ENCODE data around the gene MOK. TPM values are rescaled to one million over a fixed set of nuclear protein-coding genes. Genes with fewer than 3 reads are reported as not detected.
A peak's percentile ranks its signal among the peaks of the same experiment; 100 is the strongest.

The MOK gene
- total RNA-seq, 6 experiments from 2014 or later: 2.7 to 4.7 (median 3.8) TPM

- ATAC-seq (no peak), DNase-seq (no peak)
- Histone ChIP-seq H3K27ac (peak overlapping the region in 2 of 3 donors; percentile 76 to 86), H3K4me1 (peaks cover 0 to 37% (median 9%) of the 10 kb centered on the region in 4 donors), H3K4me3 (peak overlapping the region in 2 of 3 donors; percentile 69 to 71), H3K27me3 (no peaks in the 10 kb centered on the region), H3K36me3 (peaks cover 0 to 5% (median 0%) of the 10 kb centered on the region in 4 donors), H3K9me3 (no peaks in the 10 kb centered on the region)
- WGBS (ENCODE audit: insufficient coverage, low coverage, low lambda C conversion rate, missing lambda C conversion rate): 89% methylated on average over 12 of the region's 17 CpGs
- TF ChIP-seq, protein P1, sequence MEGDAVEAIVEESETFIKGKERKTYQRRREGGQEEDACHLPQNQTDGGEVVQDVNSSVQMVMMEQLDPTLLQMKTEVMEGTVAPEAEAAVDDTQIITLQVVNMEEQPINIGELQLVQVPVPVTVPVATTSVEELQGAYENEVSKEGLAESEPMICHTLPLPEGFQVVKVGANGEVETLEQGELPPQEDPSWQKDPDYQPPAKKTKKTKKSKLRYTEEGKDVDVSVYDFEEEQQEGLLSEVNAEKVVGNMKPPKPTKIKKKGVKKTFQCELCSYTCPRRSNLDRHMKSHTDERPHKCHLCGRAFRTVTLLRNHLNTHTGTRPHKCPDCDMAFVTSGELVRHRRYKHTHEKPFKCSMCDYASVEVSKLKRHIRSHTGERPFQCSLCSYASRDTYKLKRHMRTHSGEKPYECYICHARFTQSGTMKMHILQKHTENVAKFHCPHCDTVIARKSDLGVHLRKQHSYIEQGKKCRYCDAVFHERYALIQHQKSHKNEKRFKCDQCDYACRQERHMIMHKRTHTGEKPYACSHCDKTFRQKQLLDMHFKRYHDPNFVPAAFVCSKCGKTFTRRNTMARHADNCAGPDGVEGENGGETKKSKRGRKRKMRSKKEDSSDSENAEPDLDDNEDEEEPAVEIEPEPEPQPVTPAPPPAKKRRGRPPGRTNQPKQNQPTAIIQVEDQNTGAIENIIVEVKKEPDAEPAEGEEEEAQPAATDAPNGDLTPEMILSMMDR (IDR thresholded peaks at IDR 0.05): no peak
- no peak for TF ChIP-seq POLR2A (IDR thresholded peaks at IDR 0.05)
- intact Hi-C loops (cut with DNase I): no loop called here
Measured at GRCh38 chr14:102320671-102321455, 15.9 kb upstream of the MOK start.

DNA sequence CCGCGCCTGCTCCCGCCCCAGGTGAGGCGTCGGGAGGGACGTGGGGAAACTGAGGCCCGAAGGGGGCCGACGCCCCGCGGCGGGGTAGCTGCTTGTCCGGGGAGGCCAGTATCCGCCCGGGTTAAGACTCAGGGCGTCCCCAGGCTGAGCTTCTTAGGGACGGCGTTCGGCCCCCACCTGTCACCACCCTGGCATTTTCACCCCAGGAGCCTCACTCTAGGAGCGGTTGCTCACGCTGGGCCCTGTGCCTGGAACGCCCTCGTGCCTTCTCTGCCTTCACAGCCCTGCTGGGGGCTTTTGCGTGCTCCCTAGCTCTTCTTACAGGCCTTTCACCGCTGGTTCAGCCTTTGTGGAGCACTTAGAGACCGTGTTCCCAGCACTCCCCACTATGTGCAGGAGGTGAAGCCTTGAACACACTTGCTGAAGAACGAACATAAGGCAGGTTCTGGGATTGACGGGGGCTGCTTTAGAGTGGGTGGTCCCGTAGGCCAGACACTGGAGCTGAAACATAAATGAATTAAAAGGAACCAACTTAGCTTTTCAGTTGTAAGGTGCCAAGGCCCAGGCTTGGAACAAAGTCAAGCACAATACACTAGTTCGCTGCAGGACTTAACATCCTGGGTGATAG is 15.2 kb upstream of the MOK start:
- no peak for TF ChIP-seq POLR2A (IDR thresholded peaks at IDR 0.05)
- TF ChIP-seq, protein P1 (IDR thresholded peaks at IDR 0.05): no peak
- H3K4me1 ChIP-seq: peaks cover 0 to 37% (median 9%) of the 10 kb centered on the region in 4 donors
- peak overlapping the region; percentile 69 to 71 (median 69) for H3K4me3 ChIP-seq
- no peaks in the 10 kb centered on the region for H3K27me3 ChIP-seq
- no peaks in the 10 kb centered on the region for H3K9me3 ChIP-seq
- 17% methylated on average over 7 of the region's 30 CpGs for WGBS (ENCODE audit: insufficient coverage, low coverage, low lambda C conversion rate, missing lambda C conversion rate)
- DNase-seq (peak in 2 of 3 donors; percentile 41 to 62), ATAC-seq (peak; percentile 2 to 11 (median 4))
- peak overlapping the region; percentile 76 to 90 (median 86) for H3K27ac ChIP-seq
- intact Hi-C loops (cut with DNase I): no loop called here
- no peaks in the 10 kb centered on the region for H3K36me3 ChIP-seq

DNA sequence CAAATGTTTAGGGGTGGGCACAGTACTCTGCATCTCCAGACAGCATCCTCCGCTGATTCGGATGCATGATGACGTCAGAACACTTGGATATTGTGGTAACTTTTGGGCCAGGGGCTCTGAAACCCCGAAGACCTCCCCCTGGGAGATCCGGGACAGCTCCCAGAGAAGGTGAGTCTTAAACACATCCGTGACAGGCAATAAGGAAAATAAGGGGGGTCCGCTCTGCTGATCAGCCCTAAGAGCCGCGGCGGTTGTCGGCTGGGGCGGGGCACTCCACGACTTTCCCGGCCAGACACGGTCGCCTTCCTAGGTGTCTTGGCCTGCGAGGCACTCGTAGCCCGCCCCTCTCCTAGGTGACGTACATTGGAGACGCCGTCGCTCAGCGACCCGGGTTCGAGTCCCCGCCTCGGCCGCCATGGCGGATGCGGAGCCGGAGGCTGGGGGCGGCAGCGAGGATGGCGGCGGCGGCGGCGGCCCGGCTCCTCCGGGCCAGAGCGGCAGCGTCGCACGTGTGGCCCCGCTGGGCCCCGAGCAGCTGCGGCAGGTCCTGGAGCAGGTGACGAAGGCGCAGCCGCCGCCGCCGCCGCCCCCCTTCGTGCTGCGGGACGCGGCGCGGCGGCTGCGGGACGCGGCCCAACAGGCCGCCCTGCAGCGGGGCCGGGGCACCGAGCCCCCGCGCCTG is 14.5 kb upstream of the MOK start, which contains the start of gene ZNF839:
Gene ZNF839, plus strand, starts transcription at position 396 of the 682 bp plus-strand sequence. Its CDS starts 20 bp downstream, at position 416.
- TF ChIP-seq, protein P1 (IDR thresholded peaks at IDR 0.05): no peak
- TF ChIP-seq POLR2A (IDR thresholded peaks at IDR 0.05): peak; percentile 45
- H3K9me3 ChIP-seq: no peaks in the 10 kb centered on the region
- 0% methylated on average over 6 of the region's 71 CpGs for WGBS (ENCODE audit: insufficient coverage, low coverage, low lambda C conversion rate, missing lambda C conversion rate)
- H3K27ac ChIP-seq: peak within 1 kb of the TSS; percentile 76 to 90 (median 86)
- intact Hi-C loops (cut with DNase I): no loop called here
- H3K4me1 ChIP-seq: peaks cover 0 to 39% (median 9%) of the 10 kb centered on the region in 4 donors
- H3K36me3 ChIP-seq: no peaks in the 10 kb centered on the region
- ATAC-seq (peak; percentile 65 to 71 (median 68)), DNase-seq (peak; percentile 92 to 94 (median 93))
- peak within 1 kb of the TSS; percentile 69 to 71 (median 69) for H3K4me3 ChIP-seq
- H3K27me3 ChIP-seq: no peaks in the 10 kb centered on the region

DNA sequence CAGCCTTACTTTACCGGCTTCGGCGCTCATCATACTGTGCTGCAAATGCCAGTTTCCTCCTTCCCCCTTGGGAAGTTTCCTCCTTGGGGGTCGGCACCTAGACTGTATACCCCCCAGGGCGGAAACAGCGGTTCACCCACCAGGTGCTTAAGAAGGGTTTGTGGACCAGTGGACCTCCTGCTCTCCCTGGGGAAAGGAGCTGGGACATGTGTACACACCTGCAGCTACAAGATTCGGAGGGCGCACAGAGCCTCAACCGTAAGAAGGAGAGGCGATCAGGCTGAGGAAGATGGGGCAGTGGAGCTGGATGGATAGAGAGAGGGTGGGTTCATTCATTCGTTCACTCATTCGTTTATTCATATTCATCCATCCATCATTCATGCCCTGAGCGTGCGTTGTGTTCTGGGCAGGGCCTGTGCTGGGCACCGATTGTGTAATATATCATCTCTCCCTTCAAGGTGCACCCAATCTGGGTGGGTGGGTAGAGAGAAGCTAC is 13.9 kb upstream of the MOK start:
- Histone ChIP-seq H3K9me3 (no peaks in the 10 kb centered on the region), H3K27ac (peak overlapping the region; percentile 76 to 90 (median 86)), H3K4me1 (peaks cover 0 to 41% (median 9%) of the 10 kb centered on the region in 4 donors), H3K27me3 (no peaks in the 10 kb centered on the region), H3K36me3 (no peaks in the 10 kb centered on the region), H3K4me3 (peak overlapping the region; percentile 69 to 71 (median 69))
- ATAC-seq: no peak
- DNase-seq: no peak
- whole genome bisulfite sequencing (ENCODE audit: insufficient coverage, low coverage, low lambda C conversion rate, missing lambda C conversion rate): 77% methylated on average over 15 of the region's 15 CpGs
- intact Hi-C loops (cut with DNase I): no loop called here
- TF ChIP-seq, protein P1 (IDR thresholded peaks at IDR 0.05): no peak
- TF ChIP-seq POLR2A (IDR thresholded peaks at IDR 0.05): no peak
